Uterus (tissue), 2 donors: ENCODE data around the gene OPRM1.

ENCODE experiments used
- CTCF ChIP-seq, 4 experiments: fragments of 200-600 bp in 2 of 4; fragments of 450-650 bp in 2 of 4; sonication (generic) in 2 of 4; IDR thresholded peaks; one replicate each; pipeline ENCODE4 v1.5.1; 2016 to 2019; ENCODE audit warnings: antibody characterized with exemption in 4 of 4, mild to moderate bottlenecking in 2 of 4, moderate library complexity in 1 of 4
- POLR2A ChIP-seq, 2 donors: fragments of 450-650 bp; IDR thresholded peaks; one replicate each; pipeline ENCODE4 v1.6.1; 2016; ENCODE audit warnings: antibody characterized with exemption in 2 of 2, mild to moderate bottlenecking in 1 of 2, moderate library complexity in 1 of 2

GRCh38 chr6:154099211-154099610, 60.2 kb downstream of the OPRM1 start:
- no peak for TF ChIP-seq POLR2A (IDR thresholded peaks at IDR 0.05)
- TF ChIP-seq CTCF (IDR thresholded peaks at IDR 0.05), result no peak
